SK-N-SH (cell line): ENCODE results near the gene LIX1L. TPM values are rescaled to one million over a fixed set of nuclear protein-coding genes. Genes with fewer than 3 reads are reported as not detected.

Source experiments
- CTCF ChIA-PET: fragments of 300-600, 350-600 bp; formaldehyde crosslinking; extraction: SDS; loops from one replicate; lab custom pipeline; 2021; lab: Yijun Ruan, JAX
- POLR2A ChIA-PET: fragments of 350-600 bp; sonication (Branson Sonifier 250); formaldehyde crosslinking; extraction: SDS; loops from one replicate; lab custom pipeline; 2020; ENCODE audit warnings: antibody characterized with exemption, inconsistent platforms; lab: Yijun Ruan, JAX
- DNase-seq: peaks from one replicate; pipeline ENCODE4 v3.0.0; 2012
- H2AFZ ChIP-seq: fragments of 200-600 bp; sonication (generic); 2 replicates; pipeline ENCODE4 v1.8.1; 2016; ENCODE audit warnings: antibody characterized with exemption, mild to moderate bottlenecking, low read depth
- H3F3A ChIP-seq: fragments of 200-600 bp; sonication (generic); replicated peaks from 2 replicates; pipeline ENCODE3; 2016; ENCODE audit warnings: antibody characterized with exemption, mild to moderate bottlenecking; ENCODE audit not compliant: insufficient read depth
- H3K27ac ChIP-seq, 2 experiments: fragments of 200-500 bp in 1 of 2; fragments of 200-600 bp in 1 of 2; sonication (Bioruptor generic) in 1 of 2; sonication (generic), shearing (Covaris generic) in 1 of 2; 2 replicates each; pipeline versions ENCODE4 v1.5.1 to v1.6.1; 2014 to 2016; ENCODE audit warnings: low read depth in 2 of 2, inconsistent platforms in 1 of 2, low read length in 1 of 2, mild to moderate bottlenecking in 1 of 2, mixed read lengths in 1 of 2
- H3K27me3 ChIP-seq: fragments of 200-600 bp; sonication (generic), shearing (Covaris generic); 2 replicates; pipeline ENCODE4 v1.6.1; 2016; ENCODE audit warnings: mixed run types; ENCODE audit not compliant: insufficient read depth
- H3K36me3 ChIP-seq, 2 experiments: fragments of 200-500 bp in 1 of 2; fragments of 200-600 bp in 1 of 2; sonication (Bioruptor generic) in 1 of 2; sonication (generic) in 1 of 2; replicated peaks in 1 of 2; 2 replicates each; pipeline versions ENCODE3 to v1.5.1; 2014 to 2016; ENCODE audit warnings: low read length in 1 of 2, mild to moderate bottlenecking in 1 of 2; ENCODE audit not compliant: insufficient read depth in 2 of 2, control insufficient read depth in 1 of 2
- H3K4me1 ChIP-seq, 2 experiments: fragments of 200-500 bp in 1 of 2; fragments of 200-600 bp in 1 of 2; sonication (Bioruptor generic) in 1 of 2; sonication (generic), shearing (Covaris generic) in 1 of 2; 2 replicates each; pipeline versions ENCODE4 v1.5.1 to v1.6.1; 2014 to 2016; ENCODE audit warnings: low read depth in 1 of 2, low read length in 1 of 2, mixed run types in 1 of 2; ENCODE audit not compliant: insufficient read depth in 2 of 2, control insufficient read depth in 1 of 2
- H3K4me2 ChIP-seq: fragments of 200-600 bp; sonication (generic), shearing (Covaris generic); 2 replicates; pipeline ENCODE4 v1.6.1; 2017; ENCODE audit warnings: mixed run types
- H3K4me3 ChIP-seq, 2 experiments: fragments of 200-500 bp in 1 of 2; fragments of 200-600 bp in 1 of 2; sonication (Bioruptor generic) in 1 of 2; sonication (generic), shearing (Covaris generic) in 1 of 2; 2 replicates each; pipeline versions ENCODE4 v1.5.1 to v1.8.1; 2014 to 2016; ENCODE audit warnings: low read depth in 2 of 2, inconsistent platforms in 1 of 2, low read length in 1 of 2, mild to moderate bottlenecking in 1 of 2, mixed read lengths in 1 of 2, moderate library complexity in 1 of 2
- H3K79me2 ChIP-seq: fragments of 200-600 bp; sonication (generic); 2 replicates; pipeline ENCODE4 v1.8.1; 2017; ENCODE audit warnings: mild to moderate bottlenecking; ENCODE audit not compliant: insufficient read depth
- H3K9ac ChIP-seq: fragments of 200-600 bp; sonication (generic); 2 replicates; pipeline ENCODE4 v1.6.1; 2017; ENCODE audit warnings: mixed run types
- H3K9me2 ChIP-seq: fragments of 200-600 bp; sonication (generic); 2 replicates; pipeline ENCODE4 v1.6.1; 2017; ENCODE audit warnings: mixed run types
- H3K9me3 ChIP-seq: fragments of 200-600 bp; sonication (generic); 2 replicates; pipeline ENCODE4 v1.6.1; 2017; ENCODE audit warnings: mixed run types, mild to moderate bottlenecking, moderate library complexity
- H4K20me1 ChIP-seq: fragments of 200-600 bp; sonication (generic); 2 replicates; pipeline ENCODE4 v1.6.1; 2017; ENCODE audit warnings: mild to moderate bottlenecking, mixed run types; ENCODE audit not compliant: insufficient read depth
- EZH2phosphoT487 ChIP-seq: fragments of 200-600 bp; sonication (generic); IDR thresholded peaks from 2 replicates; pipeline ENCODE4 v1.6.1; 2017; ENCODE audit warnings: low read depth, mixed run types, mild to moderate bottlenecking, antibody characterized with exemption, moderate library complexity, borderline replicate concordance
- FOSL2 ChIP-seq: IDR thresholded peaks from 2 replicates; pipeline ENCODE4 v1.4.0; 2012; ENCODE audit warnings: low read depth, mild to moderate bottlenecking, moderate library complexity, borderline replicate concordance
- FOXJ3 ChIP-seq: sonication (generic); formaldehyde crosslinking; IDR thresholded peaks from 2 replicates; pipeline ENCODE4 v1.5.1; 2020; ENCODE audit warnings: mild to moderate bottlenecking, missing genetic modification reagents
- IRF3 ChIP-seq: fragments of 150-350 bp; IDR thresholded peaks from 2 replicates; pipeline ENCODE4 v1.6.1; 2016; ENCODE audit warnings: mild to moderate bottlenecking, low read depth, low read length
- MAX ChIP-seq: IDR thresholded peaks from 2 replicates; pipeline ENCODE4 v1.4.0; 2012; ENCODE audit warnings: low read depth
- MXI1 ChIP-seq: IDR thresholded peaks from 2 replicates; pipeline ENCODE4 v1.6.1; 2012; ENCODE audit warnings: mild to moderate bottlenecking, low read depth, low read length, improper control_type of control experiment
- NRF1 ChIP-seq: IDR thresholded peaks from 2 replicates; pipeline ENCODE4 v1.6.1; 2012; ENCODE audit warnings: low read depth, mild to moderate bottlenecking, low read length
- POLR2AphosphoS5 ChIP-seq: IDR thresholded peaks from 2 replicates; pipeline ENCODE4 v1.6.1; 2012; ENCODE audit warnings: low read depth, low read length
- RAD21 ChIP-seq: IDR thresholded peaks from 2 replicates; pipeline ENCODE4 v1.6.1; 2012; ENCODE audit warnings: mild to moderate bottlenecking, low read length
- RCOR1 ChIP-seq: fragments of 150-350 bp; IDR thresholded peaks from 2 replicates; pipeline ENCODE4 v1.6.1; 2017; ENCODE audit warnings: antibody characterized with exemption, low read length
- SIN3A ChIP-seq: IDR thresholded peaks from 2 replicates; pipeline ENCODE4 v1.6.1; 2012; ENCODE audit warnings: low read depth, mild to moderate bottlenecking, low read length, moderate library complexity, borderline replicate concordance
- TAF1 ChIP-seq: IDR thresholded peaks from 2 replicates; pipeline ENCODE4 v1.6.1; 2012; ENCODE audit warnings: low read depth, mild to moderate bottlenecking, low read length, moderate library complexity, borderline replicate concordance
- YY1 ChIP-seq: IDR thresholded peaks from 2 replicates; pipeline ENCODE4 v1.4.0; 2012; ENCODE audit warnings: low read depth, mild to moderate bottlenecking
- WGBS: methylation state at CpG from one replicate; pipeline ENCODE4 v1.1.6; 2017; ENCODE audit warnings: low lambda C conversion rate; 5-methylcytosine and 5-hydroxymethylcytosine counted together
- polyA plus RNA-seq, 3 experiments: library from polyadenylated mRNA; depleted of rRNA; stranded (reverse); fragments of >200 nt; gene quantifications; 2 replicates each; pipeline ENCODE4 v1.2.3, GENCODE V29; 2012
- TF ChIP-seq, protein P1 (sequence below): fragments of 200-600 bp; sonication (generic); IDR thresholded peaks from 2 replicates; pipeline ENCODE4 v1.6.1; 2017; ENCODE audit warnings: antibody characterized with exemption, mild to moderate bottlenecking, moderate library complexity
- TF ChIP-seq, protein P2 (sequence below): IDR thresholded peaks from 2 replicates; pipeline ENCODE4 v1.4.0; 2012; ENCODE audit warnings: low read depth, borderline replicate concordance
- TF ChIP-seq, protein P3 (sequence below): IDR thresholded peaks from 2 replicates; pipeline ENCODE4; 2012

The LIX1L gene
- polyA plus RNA-seq, 1 of the 3 experiments (the other 2 are of a cell fraction): 39.1 TPM

DNA sequence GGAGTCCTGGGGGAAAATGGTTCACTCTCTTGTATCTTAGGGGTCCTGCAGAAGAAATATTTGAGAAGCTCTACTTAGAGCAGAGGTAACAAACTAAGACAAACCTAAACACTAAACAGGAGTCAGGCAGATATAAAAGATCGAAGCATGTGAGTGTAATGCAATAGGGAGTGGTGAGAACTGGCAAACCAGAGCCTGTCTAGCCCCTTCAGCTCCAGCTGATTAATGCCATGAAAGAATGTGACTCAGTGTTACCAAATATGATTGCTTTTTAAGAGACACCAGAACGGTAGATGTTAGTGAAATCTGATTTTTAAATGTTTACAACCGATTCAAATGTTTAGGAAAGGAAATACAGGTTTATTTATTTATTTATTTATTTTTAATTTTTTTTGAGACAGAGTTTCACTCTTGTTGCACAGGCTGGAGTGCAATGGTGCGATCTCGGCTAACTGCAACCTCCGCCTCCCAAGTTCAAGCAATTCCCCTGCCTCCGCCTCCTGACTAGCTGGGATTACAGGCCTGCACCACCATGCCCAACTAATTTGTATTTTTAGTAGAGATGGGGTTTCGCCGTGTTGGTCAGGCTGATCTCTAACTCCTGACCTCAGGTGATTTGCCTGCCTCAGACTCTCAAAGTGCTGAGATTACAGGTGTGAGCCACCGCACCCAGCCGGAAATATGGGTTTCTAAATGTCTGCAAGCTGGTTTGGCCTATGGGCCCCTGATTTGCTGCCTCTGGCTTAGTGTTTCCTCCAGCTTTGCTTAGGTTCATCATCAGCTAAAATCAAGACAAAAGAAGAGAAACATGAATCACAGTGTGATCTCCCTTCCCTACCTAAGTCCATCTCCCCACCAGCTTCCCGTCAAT lies 26.4 kb upstream of the LIX1L start:
- ChIA-PET POLR2A (no interaction called here), CTCF (interaction anchor here (1.1 to 10.6 kb wide), 3 partner anchors 6 to 23 kb away, joined by 3 to 99 read pairs (median 14); partner anchors contain the start of gene TXNIP)

More for the DNA sequence above, 26.4 kb upstream of the LIX1L start:
- H3K79me2 ChIP-seq: no peaks in the 10 kb centered on the region
- H3K9me3 ChIP-seq: no peaks in the 10 kb centered on the region
- H3K9me2 ChIP-seq: no peaks in the 10 kb centered on the region
- no peak overlapping the region for H3K9ac ChIP-seq
- H3K27me3 ChIP-seq: no peaks in the 10 kb centered on the region
- H3K4me1 ChIP-seq: peaks cover 20 to 22% of the 10 kb centered on the region in 2 experiments
- H3K4me2 ChIP-seq: no peak overlapping the region
- TF ChIP-seq MAX: no peak
- TF ChIP-seq SIN3A: no peak
- TF ChIP-seq FOXJ3: no peak
- TF ChIP-seq RCOR1: no peak
- TF ChIP-seq, protein P1, sequence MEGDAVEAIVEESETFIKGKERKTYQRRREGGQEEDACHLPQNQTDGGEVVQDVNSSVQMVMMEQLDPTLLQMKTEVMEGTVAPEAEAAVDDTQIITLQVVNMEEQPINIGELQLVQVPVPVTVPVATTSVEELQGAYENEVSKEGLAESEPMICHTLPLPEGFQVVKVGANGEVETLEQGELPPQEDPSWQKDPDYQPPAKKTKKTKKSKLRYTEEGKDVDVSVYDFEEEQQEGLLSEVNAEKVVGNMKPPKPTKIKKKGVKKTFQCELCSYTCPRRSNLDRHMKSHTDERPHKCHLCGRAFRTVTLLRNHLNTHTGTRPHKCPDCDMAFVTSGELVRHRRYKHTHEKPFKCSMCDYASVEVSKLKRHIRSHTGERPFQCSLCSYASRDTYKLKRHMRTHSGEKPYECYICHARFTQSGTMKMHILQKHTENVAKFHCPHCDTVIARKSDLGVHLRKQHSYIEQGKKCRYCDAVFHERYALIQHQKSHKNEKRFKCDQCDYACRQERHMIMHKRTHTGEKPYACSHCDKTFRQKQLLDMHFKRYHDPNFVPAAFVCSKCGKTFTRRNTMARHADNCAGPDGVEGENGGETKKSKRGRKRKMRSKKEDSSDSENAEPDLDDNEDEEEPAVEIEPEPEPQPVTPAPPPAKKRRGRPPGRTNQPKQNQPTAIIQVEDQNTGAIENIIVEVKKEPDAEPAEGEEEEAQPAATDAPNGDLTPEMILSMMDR: no peak
- TF ChIP-seq YY1: no peak
- TF ChIP-seq, protein P2, sequence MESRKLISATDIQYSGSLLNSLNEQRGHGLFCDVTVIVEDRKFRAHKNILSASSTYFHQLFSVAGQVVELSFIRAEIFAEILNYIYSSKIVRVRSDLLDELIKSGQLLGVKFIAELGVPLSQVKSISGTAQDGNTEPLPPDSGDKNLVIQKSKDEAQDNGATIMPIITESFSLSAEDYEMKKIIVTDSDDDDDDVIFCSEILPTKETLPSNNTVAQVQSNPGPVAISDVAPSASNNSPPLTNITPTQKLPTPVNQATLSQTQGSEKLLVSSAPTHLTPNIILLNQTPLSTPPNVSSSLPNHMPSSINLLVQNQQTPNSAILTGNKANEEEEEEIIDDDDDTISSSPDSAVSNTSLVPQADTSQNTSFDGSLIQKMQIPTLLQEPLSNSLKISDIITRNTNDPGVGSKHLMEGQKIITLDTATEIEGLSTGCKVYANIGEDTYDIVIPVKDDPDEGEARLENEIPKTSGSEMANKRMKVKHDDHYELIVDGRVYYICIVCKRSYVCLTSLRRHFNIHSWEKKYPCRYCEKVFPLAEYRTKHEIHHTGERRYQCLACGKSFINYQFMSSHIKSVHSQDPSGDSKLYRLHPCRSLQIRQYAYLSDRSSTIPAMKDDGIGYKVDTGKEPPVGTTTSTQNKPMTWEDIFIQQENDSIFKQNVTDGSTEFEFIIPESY: no peak
- no peak for TF ChIP-seq IRF3
- TF ChIP-seq, protein P3, sequence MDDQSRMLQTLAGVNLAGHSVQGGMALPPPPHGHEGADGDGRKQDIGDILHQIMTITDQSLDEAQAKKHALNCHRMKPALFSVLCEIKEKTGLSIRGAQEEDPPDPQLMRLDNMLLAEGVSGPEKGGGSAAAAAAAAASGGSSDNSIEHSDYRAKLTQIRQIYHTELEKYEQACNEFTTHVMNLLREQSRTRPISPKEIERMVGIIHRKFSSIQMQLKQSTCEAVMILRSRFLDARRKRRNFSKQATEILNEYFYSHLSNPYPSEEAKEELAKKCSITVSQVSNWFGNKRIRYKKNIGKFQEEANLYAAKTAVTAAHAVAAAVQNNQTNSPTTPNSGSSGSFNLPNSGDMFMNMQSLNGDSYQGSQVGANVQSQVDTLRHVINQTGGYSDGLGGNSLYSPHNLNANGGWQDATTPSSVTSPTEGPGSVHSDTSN: no peak
- TF ChIP-seq POLR2AphosphoS5: no peak
- TF ChIP-seq MXI1: no peak
- no peak for TF ChIP-seq NRF1
- no peak for TF ChIP-seq RAD21
- TF ChIP-seq EZH2phosphoT487: no peak
- no peak for TF ChIP-seq FOSL2
- no peak for TF ChIP-seq TAF1
- H4K20me1 ChIP-seq: no peaks in the 10 kb centered on the region
- no peaks in the 10 kb centered on the region for H3K36me3 ChIP-seq
- no peak overlapping the region for H3K4me3 ChIP-seq
- WGBS: 93% methylated on average over 12 of the region's 12 CpGs
- no peak overlapping the region for H2AFZ ChIP-seq
- DNase-seq: no peak
- peaks cover 10% of the 10 kb centered on the region for H3F3A ChIP-seq
- no peak overlapping the region for H3K27ac ChIP-seq
